ENCODE measurements around the gene SLC2A1. TPM values are rescaled to one million over a fixed set of nuclear protein-coding genes. Genes with fewer than 3 reads are reported as not detected.

The SLC2A1 gene
- total and polyA plus RNA-seq, 2 of the 13 experiments (the other 11 are each of a cell fraction or from before 2014, with no cell fraction given), result 125 to 423 TPM

DNA sequence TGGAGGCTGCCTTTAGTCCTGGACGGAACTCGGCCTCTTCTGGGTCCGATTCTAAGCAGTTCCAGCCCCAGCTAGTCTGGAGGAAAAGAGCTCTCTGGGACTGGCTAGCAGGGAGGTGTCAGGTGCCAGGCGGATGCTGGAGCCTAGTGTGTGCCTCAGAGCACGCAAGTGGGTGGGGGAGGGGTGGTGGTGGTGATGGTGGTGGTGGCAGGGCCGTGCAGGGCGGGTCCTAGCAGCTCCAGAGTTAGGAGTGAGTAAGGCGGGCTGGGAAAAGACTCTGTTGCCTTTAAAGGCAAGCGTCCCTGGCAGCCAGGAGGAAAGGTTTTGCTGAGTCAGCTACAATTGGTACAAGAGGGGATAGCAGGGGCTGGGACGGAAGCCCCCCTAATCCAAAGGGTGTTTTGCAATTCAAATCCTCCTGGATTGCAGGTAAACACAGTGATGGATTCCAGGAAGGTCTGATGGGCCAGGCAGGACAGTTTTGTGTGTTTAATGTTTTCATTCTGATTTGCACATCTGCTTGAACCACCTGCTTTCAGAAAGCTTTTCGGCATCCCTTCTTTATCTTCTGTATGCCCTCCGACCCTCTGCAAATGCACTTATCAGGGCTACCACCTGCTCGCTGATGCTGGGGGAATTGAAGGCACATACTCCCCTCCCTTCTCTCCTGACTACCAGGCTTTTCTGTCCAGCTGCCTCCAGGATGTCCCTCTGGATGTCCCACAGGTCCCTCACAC is 4.1 kb upstream of the SLC2A1 start (continued):
- TF ChIP-seq ZSCAN25 (CRISPR knock-in tag; IDR thresholded peaks at IDR 0.05) (peak; percentile 92), KAT8 (CRISPR knock-in tag; IDR thresholded peaks at IDR 0.05) (0 out of 2 replicates have a peak, but pooled peaks have one; percentile 14), SRF (IDR thresholded peaks at IDR 0.05; ENCODE audit: low read depth, low read length) (peak; percentile 76; the same call in 1 of the 2 replicates), IRF2 (CRISPR knock-in tag; IDR thresholded peaks at IDR 0.05) (0 out of 2 replicates have a peak, but pooled peaks have one; percentile 13), FOSL2 (CRISPR knock-in tag; IDR thresholded peaks at IDR 0.05) (0 out of 2 replicates have a peak, but pooled peaks have one; percentile 18), NFE2 (CRISPR knock-in tag; IDR thresholded peaks at IDR 0.05) (no peak), TSC22D2 (CRISPR knock-in tag; IDR thresholded peaks at IDR 0.05; ENCODE audit: borderline replicate concordance) (no peak), MAZ (IDR thresholded peaks at IDR 0.05; ENCODE audit: borderline replicate concordance, low read depth, low read length) (no peak), MAZ (CRISPR knock-in tag; IDR thresholded peaks at IDR 0.05; ENCODE audit: low read depth) (0 out of 2 replicates have a peak, but pooled peaks have one; percentile 6), TEAD3 (CRISPR knock-in tag; optimal IDR thresholded peaks at IDR 0.05; ENCODE audit: borderline replicate concordance) (peak; percentile 38), ZBTB7B (CRISPR knock-in tag; IDR thresholded peaks at IDR 0.05) (peak; percentile 23; the same call in 1 of the 2 replicates)
- TF ChIP-seq, protein P1, sequence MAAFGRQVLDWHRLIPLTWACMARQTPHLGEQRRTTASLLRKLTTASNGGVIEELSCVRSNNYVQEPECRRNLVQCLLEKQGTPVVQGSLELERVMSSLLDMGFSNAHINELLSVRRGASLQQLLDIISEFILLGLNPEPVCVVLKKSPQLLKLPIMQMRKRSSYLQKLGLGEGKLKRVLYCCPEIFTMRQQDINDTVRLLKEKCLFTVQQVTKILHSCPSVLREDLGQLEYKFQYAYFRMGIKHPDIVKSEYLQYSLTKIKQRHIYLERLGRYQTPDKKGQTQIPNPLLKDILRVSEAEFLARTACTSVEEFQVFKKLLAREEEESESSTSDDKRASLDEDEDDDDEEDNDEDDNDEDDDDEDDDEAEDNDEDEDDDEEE (CRISPR knock-in tag; IDR thresholded peaks at IDR 0.05), result peak; percentile 93; the same call in 1 of the 2 replicates
- TF ChIP-seq, protein P2, sequence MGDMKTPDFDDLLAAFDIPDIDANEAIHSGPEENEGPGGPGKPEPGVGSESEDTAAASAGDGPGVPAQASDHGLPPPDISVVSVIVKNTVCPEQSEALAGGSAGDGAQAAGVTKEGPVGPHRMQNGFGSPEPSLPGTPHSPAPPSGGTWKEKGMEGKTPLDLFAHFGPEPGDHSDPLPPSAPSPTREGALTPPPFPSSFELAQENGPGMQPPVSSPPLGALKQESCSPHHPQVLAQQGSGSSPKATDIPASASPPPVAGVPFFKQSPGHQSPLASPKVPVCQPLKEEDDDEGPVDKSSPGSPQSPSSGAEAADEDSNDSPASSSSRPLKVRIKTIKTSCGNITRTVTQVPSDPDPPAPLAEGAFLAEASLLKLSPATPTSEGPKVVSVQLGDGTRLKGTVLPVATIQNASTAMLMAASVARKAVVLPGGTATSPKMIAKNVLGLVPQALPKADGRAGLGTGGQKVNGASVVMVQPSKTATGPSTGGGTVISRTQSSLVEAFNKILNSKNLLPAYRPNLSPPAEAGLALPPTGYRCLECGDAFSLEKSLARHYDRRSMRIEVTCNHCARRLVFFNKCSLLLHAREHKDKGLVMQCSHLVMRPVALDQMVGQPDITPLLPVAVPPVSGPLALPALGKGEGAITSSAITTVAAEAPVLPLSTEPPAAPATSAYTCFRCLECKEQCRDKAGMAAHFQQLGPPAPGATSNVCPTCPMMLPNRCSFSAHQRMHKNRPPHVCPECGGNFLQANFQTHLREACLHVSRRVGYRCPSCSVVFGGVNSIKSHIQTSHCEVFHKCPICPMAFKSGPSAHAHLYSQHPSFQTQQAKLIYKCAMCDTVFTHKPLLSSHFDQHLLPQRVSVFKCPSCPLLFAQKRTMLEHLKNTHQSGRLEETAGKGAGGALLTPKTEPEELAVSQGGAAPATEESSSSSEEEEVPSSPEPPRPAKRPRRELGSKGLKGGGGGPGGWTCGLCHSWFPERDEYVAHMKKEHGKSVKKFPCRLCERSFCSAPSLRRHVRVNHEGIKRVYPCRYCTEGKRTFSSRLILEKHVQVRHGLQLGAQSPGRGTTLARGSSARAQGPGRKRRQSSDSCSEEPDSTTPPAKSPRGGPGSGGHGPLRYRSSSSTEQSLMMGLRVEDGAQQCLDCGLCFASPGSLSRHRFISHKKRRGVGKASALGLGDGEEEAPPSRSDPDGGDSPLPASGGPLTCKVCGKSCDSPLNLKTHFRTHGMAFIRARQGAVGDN (CRISPR knock-in tag; IDR thresholded peaks at IDR 0.05), result peak; percentile 72
- TF ChIP-seq, protein P3, sequence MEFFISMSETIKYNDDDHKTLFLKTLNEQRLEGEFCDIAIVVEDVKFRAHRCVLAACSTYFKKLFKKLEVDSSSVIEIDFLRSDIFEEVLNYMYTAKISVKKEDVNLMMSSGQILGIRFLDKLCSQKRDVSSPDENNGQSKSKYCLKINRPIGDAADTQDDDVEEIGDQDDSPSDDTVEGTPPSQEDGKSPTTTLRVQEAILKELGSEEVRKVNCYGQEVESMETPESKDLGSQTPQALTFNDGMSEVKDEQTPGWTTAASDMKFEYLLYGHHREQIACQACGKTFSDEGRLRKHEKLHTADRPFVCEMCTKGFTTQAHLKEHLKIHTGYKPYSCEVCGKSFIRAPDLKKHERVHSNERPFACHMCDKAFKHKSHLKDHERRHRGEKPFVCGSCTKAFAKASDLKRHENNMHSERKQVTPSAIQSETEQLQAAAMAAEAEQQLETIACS (CRISPR knock-in tag; IDR thresholded peaks at IDR 0.05), result no peak
- TF ChIP-seq, protein P4, sequence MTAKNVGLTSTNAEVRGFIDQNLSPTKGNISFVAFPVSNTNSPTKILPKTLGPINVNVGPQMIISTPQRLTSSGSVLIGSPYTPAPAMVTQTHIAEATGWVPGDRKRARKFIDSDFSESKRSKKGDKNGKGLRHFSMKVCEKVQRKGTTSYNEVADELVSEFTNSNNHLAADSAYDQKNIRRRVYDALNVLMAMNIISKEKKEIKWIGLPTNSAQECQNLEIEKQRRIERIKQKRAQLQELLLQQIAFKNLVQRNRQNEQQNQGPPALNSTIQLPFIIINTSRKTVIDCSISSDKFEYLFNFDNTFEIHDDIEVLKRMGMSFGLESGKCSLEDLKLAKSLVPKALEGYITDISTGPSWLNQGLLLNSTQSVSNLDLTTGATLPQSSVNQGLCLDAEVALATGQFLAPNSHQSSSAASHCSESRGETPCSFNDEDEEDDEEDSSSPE (CRISPR knock-in tag; IDR thresholded peaks at IDR 0.05), result no peak
- TF ChIP-seq, protein P5, sequence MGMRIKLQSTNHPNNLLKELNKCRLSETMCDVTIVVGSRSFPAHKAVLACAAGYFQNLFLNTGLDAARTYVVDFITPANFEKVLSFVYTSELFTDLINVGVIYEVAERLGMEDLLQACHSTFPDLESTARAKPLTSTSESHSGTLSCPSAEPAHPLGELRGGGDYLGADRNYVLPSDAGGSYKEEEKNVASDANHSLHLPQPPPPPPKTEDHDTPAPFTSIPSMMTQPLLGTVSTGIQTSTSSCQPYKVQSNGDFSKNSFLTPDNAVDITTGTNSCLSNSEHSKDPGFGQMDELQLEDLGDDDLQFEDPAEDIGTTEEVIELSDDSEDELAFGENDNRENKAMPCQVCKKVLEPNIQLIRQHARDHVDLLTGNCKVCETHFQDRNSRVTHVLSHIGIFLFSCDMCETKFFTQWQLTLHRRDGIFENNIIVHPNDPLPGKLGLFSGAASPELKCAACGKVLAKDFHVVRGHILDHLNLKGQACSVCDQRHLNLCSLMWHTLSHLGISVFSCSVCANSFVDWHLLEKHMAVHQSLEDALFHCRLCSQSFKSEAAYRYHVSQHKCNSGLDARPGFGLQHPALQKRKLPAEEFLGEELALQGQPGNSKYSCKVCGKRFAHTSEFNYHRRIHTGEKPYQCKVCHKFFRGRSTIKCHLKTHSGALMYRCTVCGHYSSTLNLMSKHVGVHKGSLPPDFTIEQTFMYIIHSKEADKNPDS (CRISPR knock-in tag; IDR thresholded peaks at IDR 0.05), result no peak
